22Rv1 (cell line): Measurements from ENCODE around the gene EFS.

Experiments used
- ZFX ChIP-seq: fragments of 450-650 bp; IDR thresholded peaks from 2 replicates; pipeline ENCODE4 v1.6.1; 2017; ENCODE audit warnings: antibody characterized with exemption, borderline replicate concordance
- TF ChIP-seq, protein P1 (sequence below): fragments of 450-650 bp; IDR thresholded peaks from 2 replicates; pipeline ENCODE4 v1.5.1; 2017; ENCODE audit warnings: mild to moderate bottlenecking

DNA sequence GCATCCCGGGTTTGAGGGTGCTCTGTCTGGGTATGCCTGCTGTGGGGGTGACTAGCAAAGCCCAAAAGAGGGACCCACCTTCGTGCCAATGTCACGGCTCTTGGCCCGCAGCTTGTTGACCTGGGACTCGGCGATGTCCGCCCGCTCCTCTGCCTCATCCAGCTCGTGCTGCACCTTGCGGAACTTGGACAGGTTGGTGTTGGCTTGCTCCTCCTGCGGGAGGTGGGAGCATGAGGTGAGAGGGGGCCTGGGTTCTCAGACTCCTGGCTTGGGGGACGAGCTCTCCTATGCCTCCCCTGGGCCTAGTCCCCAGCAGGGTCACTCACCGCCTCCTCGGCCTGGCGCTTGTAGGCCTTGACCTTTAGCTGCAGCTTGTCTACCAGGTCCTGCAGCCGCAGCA, 48.7 kb upstream of the EFS start:
- TF ChIP-seq, protein P1, sequence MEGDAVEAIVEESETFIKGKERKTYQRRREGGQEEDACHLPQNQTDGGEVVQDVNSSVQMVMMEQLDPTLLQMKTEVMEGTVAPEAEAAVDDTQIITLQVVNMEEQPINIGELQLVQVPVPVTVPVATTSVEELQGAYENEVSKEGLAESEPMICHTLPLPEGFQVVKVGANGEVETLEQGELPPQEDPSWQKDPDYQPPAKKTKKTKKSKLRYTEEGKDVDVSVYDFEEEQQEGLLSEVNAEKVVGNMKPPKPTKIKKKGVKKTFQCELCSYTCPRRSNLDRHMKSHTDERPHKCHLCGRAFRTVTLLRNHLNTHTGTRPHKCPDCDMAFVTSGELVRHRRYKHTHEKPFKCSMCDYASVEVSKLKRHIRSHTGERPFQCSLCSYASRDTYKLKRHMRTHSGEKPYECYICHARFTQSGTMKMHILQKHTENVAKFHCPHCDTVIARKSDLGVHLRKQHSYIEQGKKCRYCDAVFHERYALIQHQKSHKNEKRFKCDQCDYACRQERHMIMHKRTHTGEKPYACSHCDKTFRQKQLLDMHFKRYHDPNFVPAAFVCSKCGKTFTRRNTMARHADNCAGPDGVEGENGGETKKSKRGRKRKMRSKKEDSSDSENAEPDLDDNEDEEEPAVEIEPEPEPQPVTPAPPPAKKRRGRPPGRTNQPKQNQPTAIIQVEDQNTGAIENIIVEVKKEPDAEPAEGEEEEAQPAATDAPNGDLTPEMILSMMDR = no peak
- no peak for TF ChIP-seq ZFX
